ENCODE results near the gene TBC1D22A.

The TBC1D22A gene

GRCh38 chr22:47150426-47150825, 388.0 kb downstream of the TBC1D22A start:
- no peaks in the 10 kb centered on the region for H3K27me3 ChIP-seq (ENCODE audit: insufficient read depth, low read length)
- TF ChIP-seq CTCF (IDR thresholded peaks at IDR 0.05; ENCODE audit: low read length) (no peak), EZH2 (IDR thresholded peaks at IDR 0.05; ENCODE audit: borderline replicate concordance, low read length) (no peak)
- H3K27ac ChIP-seq (ENCODE audit: low read depth, low read length, poor library complexity, severe bottlenecking), result no peak overlapping the region
- no peak overlapping the region for H2AFZ ChIP-seq (ENCODE audit: low read length)
- H3K9me3 ChIP-seq (ENCODE audit: low read length), result no peaks in the 10 kb centered on the region
- H3K79me2 ChIP-seq (ENCODE audit: insufficient read depth, low read length), result no peaks in the 10 kb centered on the region
- H3K36me3 ChIP-seq (ENCODE audit: insufficient read depth, low read length), result no peaks in the 10 kb centered on the region
- no peaks in the 10 kb centered on the region for H4K20me1 ChIP-seq (ENCODE audit: insufficient read depth, low read length)
- H3K4me3 ChIP-seq (ENCODE audit: low read depth, low read length, poor library complexity, severe bottlenecking), result no peak overlapping the region
- no peaks in the 10 kb centered on the region for H3K9me2 ChIP-seq (ENCODE audit: low read depth, low read length)
- H3F3A ChIP-seq (ENCODE audit: insufficient read depth, low read length), result no peaks in the 10 kb centered on the region
- no peak overlapping the region for H3K4me2 ChIP-seq (ENCODE audit: low read length)
- no peak overlapping the region for H3K9ac ChIP-seq (ENCODE audit: low read length)
- H3K4me1 ChIP-seq (ENCODE audit: insufficient read depth, low read length, severe bottlenecking), result no peaks in the 10 kb centered on the region

- H3K79me2 ChIP-seq (ENCODE audit: insufficient read depth, low read length), result no peaks in the 10 kb centered on the region
- no peak overlapping the region for H3K27ac ChIP-seq (ENCODE audit: low read depth, low read length, poor library complexity, severe bottlenecking)
- no peaks in the 10 kb centered on the region for H3K36me3 ChIP-seq (ENCODE audit: insufficient read depth, low read length)
- no peaks in the 10 kb centered on the region for H3K9me2 ChIP-seq (ENCODE audit: low read depth, low read length)
- H3K4me1 ChIP-seq (ENCODE audit: insufficient read depth, low read length, severe bottlenecking), result no peaks in the 10 kb centered on the region
- H3K9me3 ChIP-seq (ENCODE audit: low read length), result no peaks in the 10 kb centered on the region
- H3F3A ChIP-seq (ENCODE audit: insufficient read depth, low read length), result no peaks in the 10 kb centered on the region
- H3K4me3 ChIP-seq (ENCODE audit: low read depth, low read length, poor library complexity, severe bottlenecking), result no peak overlapping the region
- TF ChIP-seq CTCF (IDR thresholded peaks at IDR 0.05; ENCODE audit: low read length), result no peak
- no peak for TF ChIP-seq EZH2 (IDR thresholded peaks at IDR 0.05; ENCODE audit: borderline replicate concordance, low read length)
- no peak overlapping the region for H3K9ac ChIP-seq (ENCODE audit: low read length)
- H4K20me1 ChIP-seq (ENCODE audit: insufficient read depth, low read length), result no peaks in the 10 kb centered on the region
- no peak overlapping the region for H3K4me2 ChIP-seq (ENCODE audit: low read length)
- no peaks in the 10 kb centered on the region for H3K27me3 ChIP-seq (ENCODE audit: insufficient read depth, low read length)
- no peak overlapping the region for H2AFZ ChIP-seq (ENCODE audit: low read length)
Measured at GRCh38 chr22:47151064-47151463, 388.6 kb downstream of the TBC1D22A start.

- Histone ChIP-seq H3K36me3 (ENCODE audit: insufficient read depth, low read length) (no peaks in the 10 kb centered on the region), H3F3A (ENCODE audit: insufficient read depth, low read length) (no peaks in the 10 kb centered on the region), H3K9me3 (ENCODE audit: low read length) (no peaks in the 10 kb centered on the region), H3K27ac (ENCODE audit: low read depth, low read length, poor library complexity, severe bottlenecking) (no peak overlapping the region), H3K79me2 (ENCODE audit: insufficient read depth, low read length) (no peaks in the 10 kb centered on the region), H2AFZ (ENCODE audit: low read length) (no peak overlapping the region), H3K4me1 (ENCODE audit: insufficient read depth, low read length, severe bottlenecking) (no peaks in the 10 kb centered on the region), H3K9me2 (ENCODE audit: low read depth, low read length) (no peaks in the 10 kb centered on the region), H3K9ac (ENCODE audit: low read length) (no peak overlapping the region), H4K20me1 (ENCODE audit: insufficient read depth, low read length) (no peaks in the 10 kb centered on the region), H3K27me3 (ENCODE audit: insufficient read depth, low read length) (no peaks in the 10 kb centered on the region), H3K4me2 (ENCODE audit: low read length) (no peak overlapping the region), H3K4me3 (ENCODE audit: low read depth, low read length, poor library complexity, severe bottlenecking) (no peak overlapping the region)
- TF ChIP-seq EZH2 (IDR thresholded peaks at IDR 0.05; ENCODE audit: borderline replicate concordance, low read length) (no peak), CTCF (IDR thresholded peaks at IDR 0.05; ENCODE audit: low read length) (no peak)
Measured at GRCh38 chr22:47151490-47151889, 389.0 kb downstream of the TBC1D22A start.
